Measurements from ENCODE around the gene HOXA13. TPM values are rescaled to one million over a fixed set of nuclear protein-coding genes. Genes with fewer than 3 reads are reported as not detected.

Gene HOXA13
- polyA plus RNA-seq, 1 of the 3 experiments (the other 2 are of a cell fraction): not detected

DNA sequence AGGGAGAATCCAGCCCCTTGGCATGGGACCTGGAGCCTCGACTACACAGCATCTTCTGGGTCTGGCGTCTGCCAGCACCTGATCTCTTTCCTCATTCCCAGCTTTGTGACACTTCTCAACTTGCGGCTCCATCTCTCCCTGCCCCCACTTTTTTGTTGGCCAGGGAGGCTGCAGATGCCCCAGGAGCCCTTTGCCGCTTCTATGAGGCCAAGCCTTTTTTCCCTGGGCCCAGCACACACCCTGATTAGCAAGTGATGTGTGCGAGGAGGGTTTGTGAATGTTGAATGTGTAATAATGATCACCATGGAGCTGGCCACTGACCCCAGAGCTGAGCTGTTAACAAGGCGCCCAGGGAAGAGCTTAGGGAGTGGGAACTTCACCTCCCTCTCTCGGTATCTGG lies 47.1 kb upstream of the HOXA13 start:
- Histone ChIP-seq H4K20me1 (ENCODE audit: insufficient read depth) (no peaks in the 10 kb centered on the region; the same call in 1 of the 2 replicates), H3K9ac (no peak overlapping the region), H3K9me2 (no peaks in the 10 kb centered on the region), H2AFZ (ENCODE audit: low read depth) (no peak overlapping the region), H3K27ac (ENCODE audit: low read depth in 2 of 2, low read length in 1 of 2) (no peak overlapping the region), H3F3A (replicated peaks; ENCODE audit: insufficient read depth) (peaks cover 4% of the 10 kb centered on the region), H3K4me2 (no peak overlapping the region), H3K27me3 (ENCODE audit: insufficient read depth) (peaks cover 100% of the 10 kb centered on the region), H3K9me3 (no peaks in the 10 kb centered on the region), H3K36me3 (replicated peaks in 1 of 2; ENCODE audit: control insufficient read depth in 1 of 2, insufficient read depth in 2 of 2, low read length in 1 of 2) (no peaks in the 10 kb centered on the region), H3K79me2 (ENCODE audit: insufficient read depth) (no peaks in the 10 kb centered on the region), H3K4me1 (ENCODE audit: control insufficient read depth in 1 of 2, insufficient read depth in 2 of 2, low read depth in 1 of 2, low read length in 1 of 2) (no peaks in the 10 kb centered on the region; a peak in 1 of 4 replicates), H3K4me3 (ENCODE audit: low read depth in 2 of 2, low read length in 1 of 2) (no peak overlapping the region)
- 9% methylated on average over 7 of the region's 7 CpGs for WGBS (ENCODE audit: low lambda C conversion rate)
- ChIA-PET CTCF (interaction anchor here (0.7 to 1.9 kb wide), 8 partner anchors 9 to 849 kb away, joined by 3 to 7 read pairs (median 3); no protein-coding TSS in a partner anchor), POLR2A (no interaction called here)
- no peak for DNase-seq
- TF ChIP-seq GABPA (IDR thresholded peaks at IDR 0.05; ENCODE audit: low read depth): no peak
- no peak for TF ChIP-seq TEAD4 (IDR thresholded peaks at IDR 0.05; ENCODE audit: borderline replicate concordance, insufficient read depth)
- TF ChIP-seq FOXJ3 (CRISPR knock-in tag; IDR thresholded peaks at IDR 0.05): no peak
- no peak for TF ChIP-seq FOSL2 (IDR thresholded peaks at IDR 0.05; ENCODE audit: borderline replicate concordance, low read depth)
- TF ChIP-seq EP300 (IDR thresholded peaks at IDR 0.05; ENCODE audit: borderline replicate concordance in 1 of 2, low read depth in 1 of 2, low read length in 1 of 2): no peak
- no peak for TF ChIP-seq RFX5 (IDR thresholded peaks at IDR 0.05; ENCODE audit: low read length)
- TF ChIP-seq SMC3 (IDR thresholded peaks at IDR 0.05; ENCODE audit: low read depth, low read length): no peak
- TF ChIP-seq SIN3A (IDR thresholded peaks at IDR 0.05; ENCODE audit: borderline replicate concordance, low read depth, low read length): no peak
- TF ChIP-seq, protein P1, sequence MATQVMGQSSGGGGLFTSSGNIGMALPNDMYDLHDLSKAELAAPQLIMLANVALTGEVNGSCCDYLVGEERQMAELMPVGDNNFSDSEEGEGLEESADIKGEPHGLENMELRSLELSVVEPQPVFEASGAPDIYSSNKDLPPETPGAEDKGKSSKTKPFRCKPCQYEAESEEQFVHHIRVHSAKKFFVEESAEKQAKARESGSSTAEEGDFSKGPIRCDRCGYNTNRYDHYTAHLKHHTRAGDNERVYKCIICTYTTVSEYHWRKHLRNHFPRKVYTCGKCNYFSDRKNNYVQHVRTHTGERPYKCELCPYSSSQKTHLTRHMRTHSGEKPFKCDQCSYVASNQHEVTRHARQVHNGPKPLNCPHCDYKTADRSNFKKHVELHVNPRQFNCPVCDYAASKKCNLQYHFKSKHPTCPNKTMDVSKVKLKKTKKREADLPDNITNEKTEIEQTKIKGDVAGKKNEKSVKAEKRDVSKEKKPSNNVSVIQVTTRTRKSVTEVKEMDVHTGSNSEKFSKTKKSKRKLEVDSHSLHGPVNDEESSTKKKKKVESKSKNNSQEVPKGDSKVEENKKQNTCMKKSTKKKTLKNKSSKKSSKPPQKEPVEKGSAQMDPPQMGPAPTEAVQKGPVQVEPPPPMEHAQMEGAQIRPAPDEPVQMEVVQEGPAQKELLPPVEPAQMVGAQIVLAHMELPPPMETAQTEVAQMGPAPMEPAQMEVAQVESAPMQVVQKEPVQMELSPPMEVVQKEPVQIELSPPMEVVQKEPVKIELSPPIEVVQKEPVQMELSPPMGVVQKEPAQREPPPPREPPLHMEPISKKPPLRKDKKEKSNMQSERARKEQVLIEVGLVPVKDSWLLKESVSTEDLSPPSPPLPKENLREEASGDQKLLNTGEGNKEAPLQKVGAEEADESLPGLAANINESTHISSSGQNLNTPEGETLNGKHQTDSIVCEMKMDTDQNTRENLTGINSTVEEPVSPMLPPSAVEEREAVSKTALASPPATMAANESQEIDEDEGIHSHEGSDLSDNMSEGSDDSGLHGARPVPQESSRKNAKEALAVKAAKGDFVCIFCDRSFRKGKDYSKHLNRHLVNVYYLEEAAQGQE (IDR thresholded peaks at IDR 0.05; ENCODE audit: low read depth, low read length): no peak
- TF ChIP-seq GATA2 (CRISPR knock-in tag; IDR thresholded peaks at IDR 0.05): no peak
- TF ChIP-seq JUND (IDR thresholded peaks at IDR 0.05): no peak
- TF ChIP-seq RXRA (IDR thresholded peaks at IDR 0.05; ENCODE audit: borderline replicate concordance, low read depth): no peak
- TF ChIP-seq POLR2AphosphoS5 (IDR thresholded peaks at IDR 0.05; ENCODE audit: low read depth, low read length): no peak
- TF ChIP-seq, protein P2, sequence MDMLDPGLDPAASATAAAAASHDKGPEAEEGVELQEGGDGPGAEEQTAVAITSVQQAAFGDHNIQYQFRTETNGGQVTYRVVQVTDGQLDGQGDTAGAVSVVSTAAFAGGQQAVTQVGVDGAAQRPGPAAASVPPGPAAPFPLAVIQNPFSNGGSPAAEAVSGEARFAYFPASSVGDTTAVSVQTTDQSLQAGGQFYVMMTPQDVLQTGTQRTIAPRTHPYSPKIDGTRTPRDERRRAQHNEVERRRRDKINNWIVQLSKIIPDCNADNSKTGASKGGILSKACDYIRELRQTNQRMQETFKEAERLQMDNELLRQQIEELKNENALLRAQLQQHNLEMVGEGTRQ (IDR thresholded peaks at IDR 0.05; ENCODE audit: borderline replicate concordance, low read depth, low read length): no peak
- TF ChIP-seq TCF12 (IDR thresholded peaks at IDR 0.05): no peak

All from SK-N-SH (cell line).